HepG2 (cell line): ENCODE measurements around the gene ZNF512B. TPM values are rescaled to one million over a fixed set of nuclear protein-coding genes. Genes with fewer than 3 reads are reported as not detected.

Source experiments
- ARNT ChIP-seq: fragments of 450-650 bp; IDR thresholded peaks from 2 replicates; pipeline ENCODE4 v1.6.1; 2017
- FOXK1 ChIP-seq: sonication (generic); formaldehyde crosslinking; IDR thresholded peaks from 2 replicates; pipeline ENCODE4 v1.4.0; 2020; ENCODE audit warnings: low read depth, missing genetic modification reagents, borderline replicate concordance
- HOMEZ ChIP-seq: IDR thresholded peaks from 2 replicates; pipeline ENCODE4 v1.6.1; 2016; ENCODE audit warnings: low read depth
- JUND ChIP-seq: sonication (generic); formaldehyde crosslinking; IDR thresholded peaks from 2 replicates; pipeline ENCODE4 v1.8.0; 2022; ENCODE audit warnings: mild to moderate bottlenecking, missing genetic modification reagents
- KLF11 ChIP-seq: IDR thresholded peaks from 2 replicates; pipeline ENCODE4 v1.6.1; 2016; ENCODE audit warnings: missing compliant biosample characterization
- MIER3 ChIP-seq: IDR thresholded peaks from 2 replicates; pipeline ENCODE4 v1.6.1; 2016; ENCODE audit warnings: missing compliant biosample characterization, borderline replicate concordance
- NFE2L2 ChIP-seq: fragments of 150-350 bp; IDR thresholded peaks from 2 replicates; pipeline ENCODE4 v1.6.1; 2014; ENCODE audit warnings: low read length
- NFIC ChIP-seq: IDR thresholded peaks from 2 replicates; pipeline ENCODE4 v1.6.1; 2012; ENCODE audit warnings: mild to moderate bottlenecking, low read length, inconsistent platforms
- RBFOX2 ChIP-seq: fragments of 200-400 bp; formaldehyde crosslinking; IDR thresholded peaks from 2 replicates; pipeline ENCODE4 v1.6.1; 2017; ENCODE audit warnings: low read depth, mild to moderate bottlenecking, low read length
- SRSF1 ChIP-seq: fragments of 200-400 bp; formaldehyde crosslinking; optimal IDR thresholded peaks from 2 replicates; pipeline ENCODE3; 2017; ENCODE audit warnings: mild to moderate bottlenecking, low read depth, low read length, moderate library complexity
- THAP9 ChIP-seq: sonication (generic); formaldehyde crosslinking; IDR thresholded peaks from 2 replicates; pipeline ENCODE4; 2020; ENCODE audit warnings: missing genetic modification reagents, mild to moderate bottlenecking, borderline replicate concordance
- YEATS4 ChIP-seq: sonication (generic); formaldehyde crosslinking; IDR thresholded peaks from 2 replicates; pipeline ENCODE4 v1.4.0; 2020; ENCODE audit warnings: missing genetic modification reagents, borderline replicate concordance
- ZBTB8A ChIP-seq: sonication (generic); formaldehyde crosslinking; IDR thresholded peaks from 2 replicates; pipeline ENCODE4 v1.4.0; 2020; ENCODE audit warnings: mild to moderate bottlenecking, low read depth, missing genetic modification reagents, borderline replicate concordance
- ZNF12 ChIP-seq: sonication (generic); formaldehyde crosslinking; IDR thresholded peaks from 2 replicates; pipeline ENCODE4 v1.5.0; 2020; ENCODE audit warnings: missing genetic modification reagents
- ZNF382 ChIP-seq: sonication (generic); formaldehyde crosslinking; IDR thresholded peaks from 2 replicates; pipeline ENCODE4 v1.5.0; 2020; ENCODE audit warnings: missing genetic modification reagents, mild to moderate bottlenecking, borderline replicate concordance
- ZNF574 ChIP-seq: sonication (generic); formaldehyde crosslinking; IDR thresholded peaks from 2 replicates; pipeline ENCODE4 v1.4.0; 2020; ENCODE audit warnings: missing genetic modification reagents
- ZNF83 ChIP-seq: sonication (generic); formaldehyde crosslinking; IDR thresholded peaks from 2 replicates; pipeline ENCODE4 v1.4.0; 2020; ENCODE audit warnings: missing genetic modification reagents, mild to moderate bottlenecking, borderline replicate concordance
- polyA plus RNA-seq, 8 experiments: library from polyadenylated mRNA; depleted of rRNA in 3 of 8; stranded (reverse) in 7 of 8; unstranded in 1 of 8; fragments of >200 nt; fragmentation: Illumina TruSeq in 4 of 8; extraction: Trizol in 4 of 8; gene quantifications; 2 replicates each; pipeline versions ENCODE4 v1.2.1 to v1.2.3, GENCODE V29; 2011 to 2016; ENCODE audit warnings: low read depth in 4 of 8, missing spikeins in 1 of 8, mixed read lengths in 1 of 8; ENCODE audit not compliant: insufficient read depth in 1 of 8
- total RNA-seq, 5 experiments: library from RNA; depleted of rRNA; stranded (reverse); fragments of >200 nt; fragmentation: Illumina TruSeq; extraction: Trizol; gene quantifications; 2 replicates each; pipeline ENCODE4 v1.2.3, GENCODE V29; 2016; ENCODE audit warnings: low read depth in 1 of 5
- TF ChIP-seq, protein P1 (sequence below): sonication (generic); formaldehyde crosslinking; IDR thresholded peaks from 2 replicates; pipeline ENCODE4 v1.4.0; 2020; ENCODE audit warnings: mild to moderate bottlenecking, low read depth, missing genetic modification reagents
- TF ChIP-seq, protein P2 (sequence below): sonication (generic); formaldehyde crosslinking; IDR thresholded peaks from 2 replicates; pipeline ENCODE4 v1.8.1; 2023; ENCODE audit warnings: missing genetic modification reagents, mild to moderate bottlenecking, borderline replicate concordance

ZNF512B gene
- total and polyA plus RNA-seq, 2 of the 13 experiments (the other 11 are each of a cell fraction or from before 2014, with no cell fraction given), result 11.5 to 30.6 TPM

DNA sequence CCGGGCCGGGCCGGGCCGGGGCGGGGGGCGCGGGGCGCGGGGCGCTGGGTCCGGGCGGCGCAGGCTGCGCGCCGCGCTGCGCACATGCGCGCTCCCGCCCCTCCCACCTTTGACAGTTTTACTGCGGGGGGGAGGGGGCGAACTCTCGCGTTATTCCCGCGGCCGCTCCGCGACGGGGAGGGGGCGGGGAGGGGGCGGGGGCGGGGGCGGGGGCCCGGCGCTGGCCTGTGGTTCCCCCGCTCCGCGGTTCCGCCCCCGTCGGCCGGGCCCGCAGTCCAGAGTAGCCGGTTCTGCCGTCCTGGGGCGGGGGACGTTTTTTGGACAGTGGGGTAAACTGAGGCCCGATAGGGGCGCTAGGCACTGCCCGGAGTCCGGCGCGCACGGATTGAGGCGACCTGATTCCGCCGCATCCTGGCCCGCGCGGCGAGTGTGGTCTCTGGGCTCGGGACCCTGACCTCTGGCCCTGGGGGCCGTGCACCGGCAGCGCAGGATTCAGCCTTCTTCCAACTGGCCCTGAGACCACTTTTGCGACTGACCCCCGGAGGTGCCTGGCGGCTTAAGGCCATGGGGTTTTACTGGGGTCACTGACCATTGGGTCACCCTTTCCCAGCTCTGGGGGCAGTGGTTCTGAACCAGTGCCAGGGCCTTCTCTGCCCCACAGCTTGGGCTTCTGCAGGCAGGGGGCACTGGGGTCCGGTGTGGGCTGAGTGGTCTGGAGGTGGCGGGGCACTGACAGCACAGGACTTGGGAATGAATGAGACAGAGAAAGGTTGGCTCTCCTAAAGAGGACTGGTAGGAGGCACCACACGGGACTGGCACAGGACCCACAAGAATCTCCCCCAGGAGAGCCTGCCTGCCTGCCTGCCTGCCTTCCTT lies at the start of gene ZNF512B (continued):
- TF ChIP-seq THAP9 (CRISPR knock-in tag) (peak; percentile 71; the same call in 1 of the 2 replicates), ZNF574 (peak; percentile 74), ZNF83 (CRISPR knock-in tag) (0 out of 2 replicates have a peak, but pooled peaks have one; percentile 19), YEATS4 (CRISPR knock-in tag) (peak; percentile 29; the same call in 1 of the 2 replicates), HOMEZ (CRISPR knock-in tag) (no peak), ZNF382 (CRISPR knock-in tag) (no peak), SRSF1 (peak; percentile 56), FOXK1 (CRISPR knock-in tag) (no peak), NFIC (no peak), ZBTB8A (CRISPR knock-in tag) (no peak), ZNF12 (CRISPR knock-in tag) (no peak), MIER3 (CRISPR knock-in tag) (no peak; the same call in 1 of the 2 replicates), NFE2L2 (no peak), RBFOX2 (peak; percentile 38; the same call in 1 of the 2 replicates), JUND (CRISPR knock-in tag) (no peak), KLF11 (CRISPR knock-in tag) (0 out of 2 replicates have a peak, but pooled peaks have one; percentile 34), ARNT (no peak)
- TF ChIP-seq, protein P1, sequence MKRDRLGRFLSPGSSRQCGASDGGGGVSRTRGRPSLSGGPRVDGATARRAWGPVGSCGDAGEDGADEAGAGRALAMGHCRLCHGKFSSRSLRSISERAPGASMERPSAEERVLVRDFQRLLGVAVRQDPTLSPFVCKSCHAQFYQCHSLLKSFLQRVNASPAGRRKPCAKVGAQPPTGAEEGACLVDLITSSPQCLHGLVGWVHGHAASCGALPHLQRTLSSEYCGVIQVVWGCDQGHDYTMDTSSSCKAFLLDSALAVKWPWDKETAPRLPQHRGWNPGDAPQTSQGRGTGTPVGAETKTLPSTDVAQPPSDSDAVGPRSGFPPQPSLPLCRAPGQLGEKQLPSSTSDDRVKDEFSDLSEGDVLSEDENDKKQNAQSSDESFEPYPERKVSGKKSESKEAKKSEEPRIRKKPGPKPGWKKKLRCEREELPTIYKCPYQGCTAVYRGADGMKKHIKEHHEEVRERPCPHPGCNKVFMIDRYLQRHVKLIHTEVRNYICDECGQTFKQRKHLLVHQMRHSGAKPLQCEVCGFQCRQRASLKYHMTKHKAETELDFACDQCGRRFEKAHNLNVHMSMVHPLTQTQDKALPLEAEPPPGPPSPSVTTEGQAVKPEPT (CRISPR knock-in tag), result no peak
- TF ChIP-seq, protein P2, sequence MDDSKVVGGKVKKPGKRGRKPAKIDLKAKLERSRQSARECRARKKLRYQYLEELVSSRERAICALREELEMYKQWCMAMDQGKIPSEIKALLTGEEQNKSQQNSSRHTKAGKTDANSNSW (CRISPR knock-in tag), result no peak
